Fibroblast of lung (primary cell): ENCODE data around the gene NUTM1. TPM values are rescaled to one million over a fixed set of nuclear protein-coding genes. Genes with fewer than 3 reads are reported as not detected.

Experiments
- DNase-seq, 2 donors: peaks; one replicate each; pipeline versions ENCODE4 v3.0.0 to v3.0.0-alpha.2; 2010; ENCODE audit warnings: low read depth in 2 of 2
- H2AFZ ChIP-seq: 2 replicates; pipeline ENCODE4 v1.5.1; 2012; ENCODE audit warnings: low read length, control low read depth, inconsistent platforms
- H3K27ac ChIP-seq: 2 replicates; pipeline ENCODE4 v1.5.1; 2011; ENCODE audit warnings: low read length, control low read depth; ENCODE audit not compliant: insufficient read depth
- H3K27me3 ChIP-seq: 2 replicates; pipeline ENCODE4 v1.5.1; 2011; ENCODE audit warnings: mild to moderate bottlenecking, low read length; ENCODE audit not compliant: control insufficient read depth, insufficient read depth
- H3K36me3 ChIP-seq: 2 replicates; pipeline ENCODE4 v1.5.1; 2011; ENCODE audit warnings: low read length; ENCODE audit not compliant: control insufficient read depth, insufficient read depth
- H3K4me1 ChIP-seq: 2 replicates; pipeline ENCODE4 v1.5.1; 2011; ENCODE audit warnings: low read length; ENCODE audit not compliant: control insufficient read depth, insufficient read depth; ENCODE audit errors: extremely low read depth
- H3K4me2 ChIP-seq: 2 replicates; pipeline ENCODE4 v1.5.1; 2011; ENCODE audit warnings: low read length, control low read depth; ENCODE audit not compliant: insufficient read depth; ENCODE audit errors: extremely low read depth
- H3K4me3 ChIP-seq, 4 experiments: fragments of 200-600 bp in 1 of 4; sonication (generic) in 1 of 4; replicated peaks in 1 of 4; 2 replicates each; pipeline ENCODE4 v1.5.1; 2011 to 2016; ENCODE audit warnings: low read length in 4 of 4, low read depth in 3 of 4, mild to moderate bottlenecking in 3 of 4, control low read depth in 2 of 4, inconsistent platforms in 1 of 4, mixed read lengths in 1 of 4; ENCODE audit not compliant: insufficient read depth in 1 of 4; ENCODE audit errors: control extremely low read depth in 1 of 4
- H3K79me2 ChIP-seq: 2 replicates; pipeline ENCODE4 v1.5.1; 2012; ENCODE audit warnings: mild to moderate bottlenecking, low read length, inconsistent platforms; ENCODE audit not compliant: control insufficient read depth, insufficient read depth
- H3K9ac ChIP-seq: 2 replicates; pipeline ENCODE4 v1.5.1; 2011; ENCODE audit warnings: mild to moderate bottlenecking, low read length, control low read depth; ENCODE audit not compliant: insufficient read depth
- H3K9me3 ChIP-seq: 2 replicates; pipeline ENCODE4 v1.5.1; 2012; ENCODE audit warnings: low read depth, low read length; ENCODE audit not compliant: control insufficient read depth, insufficient read depth
- H4K20me1 ChIP-seq: 2 replicates; pipeline ENCODE4 v1.5.1; 2011; ENCODE audit warnings: low read length; ENCODE audit not compliant: control insufficient read depth, insufficient read depth; ENCODE audit errors: extremely low read depth
- CTCF ChIP-seq, 2 donors: IDR thresholded peaks in 1 of 2; conservative IDR thresholded peaks in 1 of 2; 1 replicate in 1 of 2; 2 replicates in 1 of 2; pipeline ENCODE4 v1.5.1; 2011 to 2012; ENCODE audit warnings: low read length in 2 of 2, control low read depth in 1 of 2, inconsistent platforms in 1 of 2, low read depth in 1 of 2, mild to moderate bottlenecking in 1 of 2
- EZH2 ChIP-seq: IDR thresholded peaks from 2 replicates; pipeline ENCODE4 v1.5.1; 2012; ENCODE audit warnings: low read length, control low read depth, mild to moderate bottlenecking; ENCODE audit errors: missing control alignments
- polyA plus RNA-seq, 2 donors: library from polyadenylated mRNA; depleted of rRNA in 1 of 2; stranded (reverse) in 1 of 2; unstranded in 1 of 2; fragments of >200 nt; gene quantifications; 2 replicates each; pipeline ENCODE4 v1.2.1, GENCODE V29; 2011 to 2012; ENCODE audit warnings: missing spikeins in 1 of 2
- total RNA-seq: library from RNA; depleted of rRNA; stranded (reverse); fragments of >200 nt; gene quantifications from 2 replicates; pipeline ENCODE4 v1.2.1, GENCODE V29; 2014

Gene NUTM1
- total and polyA plus RNA-seq, 2 donors (not counting 1 experiment from before 2014, with no cell fraction given): not detected

- no peaks in the 10 kb centered on the region for H3K27me3 ChIP-seq
- H3K4me1 ChIP-seq: no peaks in the 10 kb centered on the region
- no peak for DNase-seq
- no peak overlapping the region for H3K4me3 ChIP-seq
- no peaks in the 10 kb centered on the region for H3K79me2 ChIP-seq
- peaks cover 13% of the 10 kb centered on the region for H3K36me3 ChIP-seq
- no peaks in the 10 kb centered on the region for H4K20me1 ChIP-seq
- TF ChIP-seq EZH2: no peak
- TF ChIP-seq CTCF (conservative IDR thresholded peaks at IDR 0.05 in 1 of 2, IDR thresholded peaks at IDR 0.05 in 1 of 2; ENCODE audit: low read depth in 1 of 2, low read length in 2 of 2): no peak
- H3K9ac ChIP-seq: no peak overlapping the region
- H3K9me3 ChIP-seq: no peaks in the 10 kb centered on the region
- no peak overlapping the region for H2AFZ ChIP-seq
- no peak overlapping the region for H3K4me2 ChIP-seq
- no peak overlapping the region for H3K27ac ChIP-seq
These were observed 16.3 kb downstream of the NUTM1 start for GRCh38 chr15:34359416-34359815.

- H3K27ac ChIP-seq: no peak overlapping the region
- H3K4me2 ChIP-seq: no peak overlapping the region
- H2AFZ ChIP-seq: no peak overlapping the region
- H3K4me1 ChIP-seq: no peaks in the 10 kb centered on the region
- no peak overlapping the region for H3K9ac ChIP-seq
- no peaks in the 10 kb centered on the region for H4K20me1 ChIP-seq
- DNase-seq: no peak
- TF ChIP-seq EZH2 (no peak), CTCF (conservative IDR thresholded peaks at IDR 0.05 in 1 of 2, IDR thresholded peaks at IDR 0.05 in 1 of 2; ENCODE audit: low read depth in 1 of 2, low read length in 2 of 2) (no peak)
- no peaks in the 10 kb centered on the region for H3K27me3 ChIP-seq
- peaks cover 13% of the 10 kb centered on the region for H3K36me3 ChIP-seq
- H3K9me3 ChIP-seq: no peaks in the 10 kb centered on the region
- H3K4me3 ChIP-seq: no peak overlapping the region
- no peaks in the 10 kb centered on the region for H3K79me2 ChIP-seq
These were observed 17.2 kb downstream of the NUTM1 start for GRCh38 chr15:34360298-34360697.

- TF ChIP-seq CTCF (conservative IDR thresholded peaks at IDR 0.05 in 1 of 2, IDR thresholded peaks at IDR 0.05 in 1 of 2; ENCODE audit: low read depth in 1 of 2, low read length in 2 of 2): no peak
- TF ChIP-seq EZH2: no peak
- H3K9ac ChIP-seq: no peak overlapping the region
- DNase-seq: no peak
- peaks cover 13% of the 10 kb centered on the region for H3K36me3 ChIP-seq
- H3K4me3 ChIP-seq: no peak overlapping the region
- H3K4me1 ChIP-seq: no peaks in the 10 kb centered on the region
- no peaks in the 10 kb centered on the region for H3K9me3 ChIP-seq
- H3K79me2 ChIP-seq: peaks cover 4% of the 10 kb centered on the region
- no peaks in the 10 kb centered on the region for H4K20me1 ChIP-seq
- no peak overlapping the region for H3K27ac ChIP-seq
- no peaks in the 10 kb centered on the region for H3K27me3 ChIP-seq
- H3K4me2 ChIP-seq: no peak overlapping the region
- no peak overlapping the region for H2AFZ ChIP-seq
These were observed 18.2 kb downstream of the NUTM1 start for GRCh38 chr15:34361278-34361677.
